CD4-positive, alpha-beta T cell treated with Interferon gamma for 1 hour (primary cell): ENCODE data around the gene TPPP3.
A peak's percentile ranks its signal among the peaks of the same experiment; 100 is the strongest.

ENCODE experiments used
- DNase-seq: peaks from one replicate; pipeline ENCODE4 v3.0.0-alpha.2; 2020

The TPPP3 gene

DNA sequence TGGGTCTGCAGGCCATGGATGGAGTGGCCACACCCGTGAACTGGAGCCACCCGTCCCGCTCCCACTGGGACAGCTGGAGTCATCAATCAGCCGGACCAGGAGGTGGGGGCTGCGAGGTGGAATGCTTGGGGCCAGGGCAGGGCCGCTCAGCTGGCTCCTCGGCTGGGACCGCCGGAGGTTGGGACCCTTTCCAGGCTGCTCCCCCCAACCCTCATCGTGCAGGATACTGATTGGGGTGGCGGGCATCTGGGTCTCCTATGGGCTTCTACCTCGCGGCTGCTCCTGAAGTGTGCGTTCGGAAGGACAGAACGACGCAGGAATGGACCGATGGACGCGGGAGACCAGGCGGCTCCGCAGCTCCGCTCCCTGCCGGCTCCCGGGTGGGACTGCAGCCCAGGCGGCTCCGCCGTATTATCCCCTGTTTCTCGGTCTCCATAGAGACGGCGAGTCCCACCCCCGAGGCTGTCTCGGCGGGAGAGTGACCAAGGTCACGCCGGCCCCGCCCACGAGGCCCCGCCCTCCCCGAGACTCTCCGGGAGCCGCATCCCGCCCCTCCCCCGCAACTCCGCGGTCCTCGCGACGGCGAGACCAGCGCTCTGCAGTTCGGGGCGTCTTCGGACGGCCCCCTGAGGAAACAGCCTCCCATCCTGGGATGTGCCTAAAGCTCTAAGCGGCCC lies at the start of gene TPPP3:
Gene TPPP3, minus strand, starts transcription at position 388 of the 677 bp plus-strand sequence. CDS start 2,387 bp downstream, outside the sequence.
- peak; percentile 79 for DNase-seq

- no peak for DNase-seq
These were observed 49.4 kb upstream of the TPPP3 start for GRCh38 chr16:67442581-67443255.

GRCh38 chr16:67441907-67442306 lies 48.6 kb upstream of the TPPP3 start:
- DNase-seq, result no peak

- no peak for DNase-seq
These were observed 48.0 kb upstream of the TPPP3 start for GRCh38 chr16:67441271-67441753.

- no peak for DNase-seq
These were observed 45.6 kb upstream of the TPPP3 start for GRCh38 chr16:67438824-67439393.

DNA sequence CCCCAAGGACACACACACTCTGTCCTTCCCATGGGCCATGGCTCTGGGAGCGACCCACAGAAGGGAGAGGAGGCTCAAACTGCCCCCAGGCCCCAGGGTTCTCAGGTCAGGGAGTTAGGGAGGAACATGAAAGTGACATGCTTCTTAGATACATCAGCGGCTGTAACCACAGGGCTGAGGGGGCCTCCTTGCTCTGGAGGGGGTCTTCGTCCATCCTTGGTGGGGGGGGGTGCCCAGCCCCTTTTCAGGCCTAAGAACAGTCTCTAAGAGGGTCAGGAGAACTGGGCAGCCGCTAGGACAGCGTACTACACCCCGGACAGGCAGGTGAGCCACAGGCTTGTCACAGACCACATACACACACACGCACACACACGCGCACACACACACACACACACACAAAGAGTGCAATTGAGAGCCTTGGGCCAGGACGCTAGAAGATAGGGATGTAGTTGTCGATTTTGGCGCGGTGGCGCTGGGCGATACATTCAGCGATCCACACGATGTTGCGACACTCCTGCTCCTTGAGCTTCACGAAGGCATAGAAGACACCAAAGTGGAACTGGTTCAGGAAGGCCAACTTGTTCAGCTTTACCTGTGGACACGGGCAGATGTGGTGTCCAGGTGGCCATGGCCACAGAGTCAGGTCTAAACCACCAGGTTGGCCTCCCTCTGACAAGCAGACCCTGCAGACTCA lies 44.9 kb upstream of the TPPP3 start:
- DNase-seq, result no peak

DNA sequence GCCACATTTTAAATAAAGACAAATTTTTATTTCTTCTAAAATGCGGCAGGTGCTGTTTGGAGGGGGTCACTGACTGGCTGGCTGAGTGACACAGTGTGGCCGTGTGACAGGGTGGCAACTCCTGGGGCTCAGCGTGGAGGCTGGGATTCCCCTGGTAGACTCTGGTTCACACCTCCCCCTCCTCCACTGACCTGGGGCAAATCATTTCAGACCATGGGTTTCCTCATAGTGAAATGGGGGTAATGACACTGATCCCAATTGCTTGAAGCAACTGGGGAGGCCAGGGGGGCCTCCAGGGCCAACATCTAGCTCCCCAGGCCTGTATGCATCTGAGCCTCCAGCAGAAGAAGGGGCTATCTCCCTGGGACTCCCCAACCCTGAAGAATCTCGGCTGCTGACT lies 44.2 kb upstream of the TPPP3 start:
- no peak for DNase-seq

- no peak for DNase-seq
These were observed 43.4 kb upstream of the TPPP3 start for GRCh38 chr16:67436640-67437193.

DNA sequence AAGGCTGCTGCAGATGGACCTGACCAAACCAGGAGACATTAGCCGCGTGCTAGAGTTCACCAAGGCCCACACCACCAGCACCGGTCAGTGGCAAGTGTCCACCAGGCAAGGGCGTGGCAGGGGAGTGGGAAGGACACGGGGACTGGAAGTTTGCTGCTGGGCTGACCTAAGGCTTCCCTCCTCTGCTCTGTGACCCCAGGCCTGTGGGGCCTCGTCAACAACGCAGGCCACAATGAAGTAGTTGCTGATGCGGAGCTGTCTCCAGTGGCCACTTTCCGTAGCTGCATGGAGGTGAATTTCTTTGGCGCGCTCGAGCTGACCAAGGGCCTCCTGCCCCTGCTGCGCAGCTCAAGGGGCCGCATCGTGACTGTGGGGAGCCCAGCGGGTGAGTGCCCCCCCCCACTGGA lies 42.5 kb upstream of the TPPP3 start:
- DNase-seq, result no peak

DNA sequence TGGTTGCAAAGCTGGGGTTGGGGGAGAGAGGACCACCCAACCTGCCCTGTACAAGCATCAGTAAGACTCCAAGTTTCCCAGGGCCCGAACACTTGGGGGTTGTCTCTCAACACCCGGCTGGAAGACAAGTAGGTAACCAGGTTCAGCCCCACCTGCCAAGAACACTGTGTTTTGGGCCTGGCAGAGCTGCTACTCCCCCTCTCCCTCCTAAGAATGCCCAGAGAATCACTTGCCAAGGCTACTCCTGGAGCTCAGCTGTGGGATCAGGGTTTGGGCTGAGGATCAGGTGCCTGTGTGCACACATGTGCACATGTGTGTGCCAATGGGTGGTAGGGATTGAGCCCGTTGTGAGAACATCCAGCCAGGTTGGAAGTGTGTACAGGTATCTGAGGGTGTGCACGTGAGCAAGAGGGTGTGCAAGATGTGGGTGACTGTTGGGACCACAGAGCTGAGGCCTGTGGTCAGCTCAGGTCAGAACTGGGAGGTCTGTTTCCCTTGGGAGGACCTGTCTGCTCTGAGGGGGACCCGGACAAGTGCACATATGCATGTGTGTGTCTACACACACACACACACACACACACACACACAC lies 39.9 kb upstream of the TPPP3 start:
- DNase-seq, result no peak

DNA sequence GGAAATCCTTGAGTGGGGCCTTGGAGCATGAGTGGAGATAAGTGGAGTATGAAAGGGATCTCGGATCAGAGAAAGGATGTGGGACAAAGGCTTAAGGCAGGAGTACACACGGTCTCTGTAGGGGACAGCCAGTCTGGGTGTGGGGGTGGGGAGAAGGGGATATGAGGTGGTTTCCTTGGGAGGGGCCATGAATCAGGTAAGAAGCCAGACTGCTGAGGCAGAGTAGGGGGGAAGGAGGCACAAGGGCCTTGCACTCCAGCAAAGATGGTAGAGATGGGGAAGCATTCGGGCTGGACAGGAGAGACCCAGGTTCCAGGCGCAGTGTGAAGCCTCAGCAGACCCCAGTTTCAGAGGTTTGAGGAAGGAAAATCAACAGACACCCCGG lies 39.2 kb upstream of the TPPP3 start:
- DNase-seq, result no peak

DNA sequence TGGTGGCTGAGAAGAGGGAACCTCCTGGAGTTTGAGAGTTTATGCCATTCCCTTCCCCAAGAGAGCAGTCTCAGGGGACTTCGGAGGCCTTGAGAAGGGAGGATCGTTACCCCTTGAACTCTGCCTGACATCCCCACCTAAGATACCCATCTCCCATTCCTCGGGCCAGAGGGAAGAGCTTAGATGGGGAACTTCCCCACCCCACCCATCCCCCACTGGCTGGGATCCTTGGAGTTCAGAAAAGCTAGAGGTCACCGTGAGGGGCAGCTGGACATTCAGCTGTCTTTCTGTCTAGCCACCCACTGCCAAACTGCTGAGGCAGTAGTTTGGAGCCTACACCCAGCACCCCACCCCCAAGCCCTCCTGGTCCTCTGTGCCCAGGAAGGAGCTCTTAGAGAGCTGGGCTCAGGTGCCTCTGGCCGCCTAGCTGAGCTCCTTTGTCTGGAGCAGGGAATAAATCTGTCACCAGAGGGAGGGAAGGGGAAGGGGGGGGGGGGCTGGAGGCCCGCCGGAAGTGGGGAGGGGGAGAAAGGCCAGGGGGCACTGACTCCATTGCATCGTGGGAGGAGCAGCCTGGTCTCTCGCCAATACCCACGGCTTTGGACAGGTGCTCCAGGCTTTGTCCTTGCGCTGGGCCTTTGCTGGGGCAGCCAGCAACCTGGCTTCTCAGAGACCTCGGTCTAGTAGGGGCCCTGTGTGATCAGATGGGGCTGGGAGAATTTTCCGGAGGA lies 38.6 kb upstream of the TPPP3 start:
- DNase-seq, result no peak

- no peak for DNase-seq
These were observed 37.9 kb upstream of the TPPP3 start, which contains the start of gene HSD11B2 for GRCh38 chr16:67430977-67431774. Gene HSD11B2 (plus strand): TSS chr16:67431121. CDS start chr16:67431249, 128 bp downstream.

- DNase-seq, result no peak
These were observed 37.2 kb upstream of the TPPP3 start for GRCh38 chr16:67430504-67430976.

GRCh38 chr16:67429799-67430503 lies 36.7 kb upstream of the TPPP3 start:
- DNase-seq, result no peak

DNA sequence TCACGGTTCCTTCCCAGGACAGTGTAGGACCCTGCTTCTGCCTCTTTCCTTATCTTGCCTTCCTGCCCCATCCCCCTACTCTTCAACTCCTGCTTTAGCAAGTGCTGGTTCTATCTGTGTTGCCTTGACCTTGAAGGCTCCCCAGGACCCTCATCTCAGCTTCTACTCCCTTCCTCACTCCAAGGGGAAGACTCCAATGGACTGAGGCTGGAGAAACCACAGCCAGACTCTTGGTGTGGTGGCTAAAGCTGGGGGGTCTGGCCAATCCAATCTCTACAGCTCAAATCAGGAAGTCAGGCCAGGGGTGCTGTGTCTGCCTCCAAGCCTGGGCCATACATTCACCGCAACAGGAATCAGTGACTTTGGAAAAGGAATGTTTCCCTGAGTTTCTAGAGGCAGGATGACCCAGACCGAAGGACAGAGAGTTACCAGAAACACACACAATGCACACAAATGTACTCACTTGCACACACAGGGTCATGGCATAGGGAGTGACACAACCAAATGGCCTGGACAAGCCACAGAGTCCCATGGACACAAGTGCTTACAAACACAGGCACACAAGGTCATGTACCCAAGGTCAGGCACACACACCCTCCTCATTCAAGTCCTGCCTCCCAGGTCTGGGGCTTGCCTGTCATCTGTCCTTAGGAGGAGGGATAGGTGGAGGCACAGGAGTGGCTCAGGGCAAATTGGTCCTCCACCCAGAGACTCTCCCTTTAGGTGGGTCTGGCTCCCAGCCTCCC lies 35.9 kb upstream of the TPPP3 start:
- no peak for DNase-seq

DNA sequence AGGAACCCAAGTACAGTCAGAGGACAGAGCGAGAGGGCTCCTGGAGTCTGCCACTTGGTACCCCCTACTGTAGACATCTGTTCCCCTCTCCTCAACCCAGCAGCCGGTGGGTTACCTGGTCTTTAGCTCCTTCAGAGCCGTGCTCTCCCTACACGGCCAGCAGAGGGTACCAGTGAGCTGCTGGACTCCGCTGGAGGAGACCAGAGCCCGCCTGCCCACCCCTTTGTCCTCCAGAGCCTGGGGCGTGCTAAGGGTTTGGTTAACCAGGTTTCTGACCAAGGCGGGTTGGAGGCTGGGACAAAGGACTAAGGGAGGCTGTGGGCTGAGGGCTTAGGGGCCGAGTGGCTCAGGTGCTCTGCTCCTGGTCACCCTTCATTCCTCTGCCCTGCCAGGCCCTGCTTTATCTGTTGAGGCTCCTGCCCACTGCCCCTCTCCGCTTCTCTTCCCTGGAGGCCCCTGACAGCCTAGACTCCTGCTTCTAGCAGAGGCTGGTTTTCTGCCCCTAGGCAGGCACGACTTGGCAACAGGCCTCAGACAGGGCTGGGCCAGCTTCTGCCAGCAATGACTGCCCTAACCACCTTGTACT lies 34.9 kb upstream of the TPPP3 start:
- peak; percentile 48 for DNase-seq

DNA sequence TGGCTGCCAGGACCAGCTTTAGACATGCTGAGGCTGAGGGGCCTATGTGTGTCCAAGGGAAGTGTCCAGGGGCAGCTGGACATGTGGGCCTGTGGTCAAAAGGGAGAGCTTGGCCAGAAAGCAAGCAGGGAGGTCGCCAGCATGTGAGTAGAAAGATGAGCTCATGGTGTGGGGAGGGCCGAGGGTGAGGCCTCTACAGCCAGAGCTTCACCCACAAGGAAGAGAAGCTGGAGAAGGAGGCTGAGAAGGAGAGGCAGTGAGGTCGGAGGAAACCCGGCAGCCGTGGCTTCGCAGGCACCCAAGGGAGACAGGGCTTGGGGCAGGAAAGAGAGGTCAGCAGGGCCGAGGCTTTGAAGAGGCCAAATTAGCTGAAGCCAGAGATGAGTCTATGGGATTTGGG lies 33.7 kb upstream of the TPPP3 start:
- no peak for DNase-seq

GRCh38 chr16:67426022-67426421 lies 32.7 kb upstream of the TPPP3 start:
- DNase-seq, result no peak
